IMR-90 (cell line): ENCODE results near the gene CP. TPM values are rescaled to one million over a fixed set of nuclear protein-coding genes. Genes with fewer than 3 reads are reported as not detected.

Experiments used
- ATAC-seq: fragments of 200-7000 bp; cut with Tn5 transposase; 2 replicates; pipeline ENCODE4 v1.9.1; 2020; ENCODE audit warnings: low read depth, mild to moderate bottlenecking, moderate library complexity
- BruUV-seq: library from RNA; stranded (reverse); fragments of 400-500 nt; replicated peaks from 2 replicates; lab custom pipeline; 2021; lab: Mats Ljungman, UMichigan
- CTCF ChIA-PET: fragments of 300-600 bp; formaldehyde crosslinking; extraction: SDS; loops from one replicate; lab custom pipeline; 2021; ENCODE audit warnings: antibody characterized with exemption; lab: Yijun Ruan, JAX
- POLR2A ChIA-PET: fragments of 300-600 bp; sonication (Branson Sonifier 250); formaldehyde crosslinking; loops from one replicate; lab custom pipeline; 2022; ENCODE audit warnings: antibody characterized with exemption; ENCODE audit not compliant: unreplicated experiment; lab: Charles Lee
- DNase-seq: peaks from one replicate; pipeline ENCODE4 v3.0.0; 2013
- H2AFZ ChIP-seq: replicated peaks from 2 replicates; pipeline ENCODE3; 2013; ENCODE audit warnings: low read length, mild to moderate bottlenecking; ENCODE audit not compliant: poor library complexity
- H2AK5ac ChIP-seq: 2 replicates; pipeline ENCODE4 v1.6.1; 2013; ENCODE audit warnings: low read depth, low read length, inconsistent platforms
- H2AK9ac ChIP-seq: replicated peaks from 2 replicates; pipeline ENCODE3; 2013; ENCODE audit warnings: mild to moderate bottlenecking, low read depth, low read length, moderate library complexity; ENCODE audit not compliant: poor library complexity
- H2BK120ac ChIP-seq: 2 replicates; pipeline ENCODE4 v1.6.1; 2013; ENCODE audit warnings: low read depth, low read length, inconsistent platforms
- H2BK15ac ChIP-seq: 3 replicates; pipeline ENCODE4 v1.6.1; 2013; ENCODE audit warnings: low read depth, low read length, inconsistent platforms
- H2BK20ac ChIP-seq: 2 replicates; pipeline ENCODE4 v1.6.1; 2013; ENCODE audit warnings: low read depth, mild to moderate bottlenecking, inconsistent platforms, low read length, moderate library complexity
- H2BK5ac ChIP-seq: 2 replicates; pipeline ENCODE4 v1.6.1; 2013; ENCODE audit warnings: mild to moderate bottlenecking, low read depth, low read length, inconsistent platforms; ENCODE audit not compliant: poor library complexity, severe bottlenecking
- H3K14ac ChIP-seq: replicated peaks from 2 replicates; pipeline ENCODE4 v1.6.1; 2013; ENCODE audit warnings: low read depth, low read length, inconsistent platforms
- H3K18ac ChIP-seq: 2 replicates; pipeline ENCODE4 v1.6.1; 2013; ENCODE audit warnings: low read depth, low read length, control low read depth
- H3K23ac ChIP-seq: 2 replicates; pipeline ENCODE4 v1.6.1; 2013; ENCODE audit warnings: low read depth, low read length, inconsistent platforms
- H3K27ac ChIP-seq: 2 replicates; pipeline ENCODE4 v1.5.1; 2013; ENCODE audit warnings: mild to moderate bottlenecking, control low read depth, low read length; ENCODE audit not compliant: insufficient read depth
- H3K27me3 ChIP-seq: 2 replicates; pipeline ENCODE4 v1.6.1; 2013; ENCODE audit warnings: low read length; ENCODE audit not compliant: control insufficient read depth, insufficient read depth
- H3K36me3 ChIP-seq: 2 replicates; pipeline ENCODE4 v1.6.1; 2013; ENCODE audit warnings: low read length, mixed read lengths; ENCODE audit not compliant: control insufficient read depth, insufficient read depth
- H3K4ac ChIP-seq: 2 replicates; pipeline ENCODE4 v1.6.1; 2013; ENCODE audit warnings: low read depth, low read length, inconsistent platforms
- H3K4me1 ChIP-seq: 2 replicates; pipeline ENCODE4 v1.6.1; 2013; ENCODE audit warnings: low read length, mixed read lengths; ENCODE audit not compliant: control insufficient read depth, insufficient read depth
- H3K4me2 ChIP-seq: 2 replicates; pipeline ENCODE4 v1.6.1; 2013; ENCODE audit warnings: low read depth, mild to moderate bottlenecking, control low read depth, low read length, moderate library complexity
- H3K4me3 ChIP-seq: 2 replicates; pipeline ENCODE4 v1.5.1; 2013; ENCODE audit warnings: low read depth, mild to moderate bottlenecking, control low read depth, low read length, moderate library complexity; ENCODE audit not compliant: insufficient read depth
- H3K56ac ChIP-seq: 2 replicates; pipeline ENCODE4 v1.6.1; 2013; ENCODE audit warnings: low read length, inconsistent platforms; ENCODE audit not compliant: insufficient read depth; ENCODE audit errors: extremely low read depth
- H3K79me1 ChIP-seq, 2 experiments: 2 replicates each; pipeline ENCODE4 v1.6.1; 2013; ENCODE audit warnings: low read length in 2 of 2, inconsistent platforms in 1 of 2, low read depth in 1 of 2
- H3K9ac ChIP-seq: 2 replicates; pipeline ENCODE4 v1.6.1; 2013; ENCODE audit warnings: low read depth, low read length, control low read depth
- H3K9me1 ChIP-seq: 2 replicates; pipeline ENCODE4 v1.6.1; 2013; ENCODE audit warnings: low read length, inconsistent platforms; ENCODE audit not compliant: insufficient read depth
- H3K9me3 ChIP-seq: 2 replicates; pipeline ENCODE4 v1.6.1; 2013; ENCODE audit warnings: low read length; ENCODE audit not compliant: control insufficient read depth, insufficient read depth
- H4K20me1 ChIP-seq: 2 replicates; pipeline ENCODE4 v1.6.1; 2013; ENCODE audit warnings: low read length, inconsistent platforms; ENCODE audit not compliant: insufficient read depth
- H4K5ac ChIP-seq: 2 replicates; pipeline ENCODE4 v1.6.1; 2013; ENCODE audit warnings: mild to moderate bottlenecking, low read depth, low read length, control low read depth
- H4K8ac ChIP-seq, 2 experiments: 2 replicates each; pipeline ENCODE4 v1.6.1; 2013; ENCODE audit warnings: low read depth in 2 of 2, low read length in 2 of 2, control low read depth in 1 of 2, inconsistent platforms in 1 of 2
- H4K91ac ChIP-seq: 2 replicates; pipeline ENCODE4 v1.6.1; 2013; ENCODE audit warnings: low read depth, low read length, inconsistent platforms; ENCODE audit not compliant: insufficient read depth
- CEBPB ChIP-seq: IDR thresholded peaks from 2 replicates; pipeline ENCODE4 v1.6.1; 2012; ENCODE audit warnings: low read depth, low read length, improper control_type of control experiment
- CTCF ChIP-seq: conservative IDR thresholded peaks from 2 replicates; pipeline ENCODE4 v1.5.1; 2012; ENCODE audit warnings: mild to moderate bottlenecking, low read depth, low read length, improper control_type of control experiment
- NFE2L2 ChIP-seq: fragments of 150-350 bp; IDR thresholded peaks from 2 replicates; pipeline ENCODE4 v1.6.1; 2016; ENCODE audit warnings: low read depth, mild to moderate bottlenecking, low read length
- RCOR1 ChIP-seq: IDR thresholded peaks from 2 replicates; pipeline ENCODE4 v1.6.1; 2012; ENCODE audit warnings: mild to moderate bottlenecking, low read length, improper control_type of control experiment; ENCODE audit not compliant: insufficient replicate concordance
- RFX5 ChIP-seq: IDR thresholded peaks from 2 replicates; pipeline ENCODE4 v1.8.0; 2012; ENCODE audit warnings: low read depth, mild to moderate bottlenecking, low read length, moderate library complexity
- SMC3 ChIP-seq: fragments of 150-350 bp; IDR thresholded peaks from 2 replicates; pipeline ENCODE4 v1.6.1; 2016; ENCODE audit warnings: low read depth, mild to moderate bottlenecking, antibody characterized with exemption, low read length, moderate library complexity
- USF2 ChIP-seq: fragments of 150-350 bp; IDR thresholded peaks from 2 replicates; pipeline ENCODE4 v1.6.1; 2017; ENCODE audit warnings: mild to moderate bottlenecking, antibody characterized with exemption, low read length, low read depth
- WGBS, 2 experiments: methylation state at CpG; one replicate each; pipeline versions ENCODE4 v1.1.5 to v1.1.7; 2013; ENCODE audit warnings: missing lambda C conversion rate in 2 of 2; ENCODE audit not compliant: insufficient read length in 1 of 2; ENCODE audit errors: extremely low coverage in 2 of 2; 5-methylcytosine and 5-hydroxymethylcytosine counted together
- dilution Hi-C: fragments of 300-500 bp; cut with HindIII; formaldehyde crosslinking; loops from one replicate; pipeline ENCODE4 v1.14.3; 2018; ENCODE audit warnings: low sequenced_read_pairs; ENCODE audit not compliant: unreplicated experiment
- in situ Hi-C: fragments of 300-500 bp; cut with MboI; formaldehyde crosslinking; loops from 3 replicates; pipeline ENCODE4 v1.14.3; 2019; ENCODE audit warnings: low sequenced_read_pairs, inconsistent platforms, mixed read lengths
- intact Hi-C: fragments of 100-400 bp; cut with micrococcal nuclease; formaldehyde crosslinking; loops from 2 replicates; pipeline ENCODE4 v1.10.0; 2022
- polyA plus RNA-seq, 3 experiments: library from polyadenylated mRNA; depleted of rRNA; stranded (reverse); fragments of >200 nt; gene quantifications; 2 replicates each; pipeline ENCODE4 v1.2.3, GENCODE V29; 2012; ENCODE audit warnings: low replicate concordance in 1 of 3
- total RNA-seq: library from RNA; depleted of rRNA; stranded (reverse); fragments of >200 nt; gene quantifications from 2 replicates; pipeline ENCODE4 v1.2.3, GENCODE V29; 2012

Gene CP
- total and polyA plus RNA-seq, 2 of the 4 experiments (the other 2 are of a cell fraction): not detected

- H3K79me1 ChIP-seq: no peaks in the 10 kb centered on the region
- H4K20me1 ChIP-seq: no peaks in the 10 kb centered on the region
- no peak overlapping the region for H3K56ac ChIP-seq
- dilution Hi-C loops: no loop called here
- H3K4ac ChIP-seq: no peak overlapping the region
- H3K4me2 ChIP-seq: no peak overlapping the region; the same call in 1 of the 2 replicates
- 0 out of 2 replicates have a peak, but pooled peaks cover 2% of the 10 kb centered on the region for H3K9me1 ChIP-seq
- no peak overlapping the region for H3K4me3 ChIP-seq
- H4K8ac ChIP-seq: no peak overlapping the region; a peak in 1 of 4 replicates
- no peak overlapping the region for H4K5ac ChIP-seq
- ChIA-PET CTCF (no interaction called here), POLR2A (no interaction called here)
- H2BK120ac ChIP-seq: peak overlapping the region; percentile 33; the same call in 1 of the 2 replicates
- ATAC-seq (peak; percentile 57; the same call in 1 of the 2 replicates), DNase-seq (peak; percentile 68)
- 0 out of 2 replicates have a peak overlapping the region, but pooled peaks have one; percentile 7 for H2AK5ac ChIP-seq
- H3K36me3 ChIP-seq: no peaks in the 10 kb centered on the region
- in situ Hi-C loops: no loop called here
- peaks cover 6% of the 10 kb centered on the region for H3K4me1 ChIP-seq
- H3K18ac ChIP-seq: peak overlapping the region; percentile 16; the same call in 1 of the 2 replicates
- H4K91ac ChIP-seq: no peak overlapping the region
- no peak overlapping the region for H2BK5ac ChIP-seq
- 0 out of 2 replicates have a peak overlapping the region, but pooled peaks have one; percentile 1 for H3K23ac ChIP-seq
- TF ChIP-seq CEBPB (no peak), SMC3 (no peak), RCOR1 (no peak), RFX5 (no peak), CTCF (no peak), USF2 (no peak), NFE2L2 (no peak)
- no CpG with 5 or more reads among the region's 4 CpGs for WGBS, 2 experiments
- no peak overlapping the region for H2AK9ac ChIP-seq
- H3K9me3 ChIP-seq: no peaks in the 10 kb centered on the region
- no peak overlapping the region for H2AFZ ChIP-seq
- intact Hi-C loops: no loop called here
- H3K9ac ChIP-seq: no peak overlapping the region
- H2BK20ac ChIP-seq: peak overlapping the region; percentile 58; the same call in 1 of the 2 replicates
- no peak overlapping the region for H3K14ac ChIP-seq
- H3K27ac ChIP-seq: no peak overlapping the region
- BruUV-seq: no TSS peak
- peak overlapping the region; percentile 69; the same call in 2 of the 3 replicates for H2BK15ac ChIP-seq
- no peaks in the 10 kb centered on the region for H3K27me3 ChIP-seq
Observed at GRCh38 chr3:149199474-149199873, 22.2 kb downstream of the CP start.
